ENCODE results near the gene PRSS48.

DNA sequence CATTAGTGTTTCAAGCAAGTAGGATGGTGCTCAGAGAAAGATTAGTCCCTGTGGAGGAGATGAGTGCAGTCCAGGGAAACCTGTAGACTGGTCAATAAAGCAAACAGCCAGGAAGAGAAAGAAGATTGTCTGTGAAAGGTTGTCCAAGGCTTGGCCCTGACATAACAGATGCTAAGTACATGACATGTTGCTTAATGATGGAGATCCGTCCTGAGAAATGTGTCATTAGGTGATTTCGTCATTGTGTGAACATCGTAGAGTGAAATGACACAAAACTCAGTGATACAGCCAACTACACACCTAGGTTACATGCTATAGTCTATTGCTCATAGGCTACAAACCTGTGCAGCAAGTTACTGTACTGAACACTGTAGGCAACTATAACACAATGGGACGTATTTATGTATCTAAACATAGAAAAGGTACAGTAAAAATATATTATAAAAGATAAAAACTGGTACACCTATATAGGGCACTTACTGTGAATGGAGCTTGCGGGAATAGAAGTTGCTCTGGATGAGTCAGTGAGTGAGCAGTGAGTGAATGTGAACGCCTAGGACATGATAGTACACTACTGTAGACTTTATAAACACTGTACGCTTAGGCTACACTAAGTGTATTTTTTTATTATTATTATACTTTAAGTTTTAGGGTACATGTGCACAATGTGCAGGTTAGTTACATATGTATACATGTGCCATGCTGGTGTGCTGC, 9.0 kb upstream of the PRSS48 start:
- TF ChIP-seq, protein P1, sequence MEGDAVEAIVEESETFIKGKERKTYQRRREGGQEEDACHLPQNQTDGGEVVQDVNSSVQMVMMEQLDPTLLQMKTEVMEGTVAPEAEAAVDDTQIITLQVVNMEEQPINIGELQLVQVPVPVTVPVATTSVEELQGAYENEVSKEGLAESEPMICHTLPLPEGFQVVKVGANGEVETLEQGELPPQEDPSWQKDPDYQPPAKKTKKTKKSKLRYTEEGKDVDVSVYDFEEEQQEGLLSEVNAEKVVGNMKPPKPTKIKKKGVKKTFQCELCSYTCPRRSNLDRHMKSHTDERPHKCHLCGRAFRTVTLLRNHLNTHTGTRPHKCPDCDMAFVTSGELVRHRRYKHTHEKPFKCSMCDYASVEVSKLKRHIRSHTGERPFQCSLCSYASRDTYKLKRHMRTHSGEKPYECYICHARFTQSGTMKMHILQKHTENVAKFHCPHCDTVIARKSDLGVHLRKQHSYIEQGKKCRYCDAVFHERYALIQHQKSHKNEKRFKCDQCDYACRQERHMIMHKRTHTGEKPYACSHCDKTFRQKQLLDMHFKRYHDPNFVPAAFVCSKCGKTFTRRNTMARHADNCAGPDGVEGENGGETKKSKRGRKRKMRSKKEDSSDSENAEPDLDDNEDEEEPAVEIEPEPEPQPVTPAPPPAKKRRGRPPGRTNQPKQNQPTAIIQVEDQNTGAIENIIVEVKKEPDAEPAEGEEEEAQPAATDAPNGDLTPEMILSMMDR (IDR thresholded peaks at IDR 0.05), result no peak
- TF ChIP-seq POLR2A (IDR thresholded peaks at IDR 0.05), result no peak
